ENCODE data around the gene FN3K. TPM values are rescaled to one million over a fixed set of nuclear protein-coding genes. Genes with fewer than 3 reads are reported as not detected.

The FN3K gene
- total and polyA plus RNA-seq, 2 of the 13 experiments (the other 11 are each of a cell fraction or from before 2014, with no cell fraction given), result 3.5 to 12.2 TPM

GRCh38 chr17:82737967-82738877 lies 2.8 kb downstream of the FN3K start (continued):
- TF ChIP-seq SMAD1 (CRISPR knock-in tag; IDR thresholded peaks at IDR 0.05; ENCODE audit: borderline replicate concordance, low read depth) (peak; percentile 96; the same call in 1 of the 2 replicates), ZNF713 (CRISPR knock-in tag; IDR thresholded peaks at IDR 0.05) (peak; percentile 97; the same call in 1 of the 2 replicates), EP300 (IDR thresholded peaks at IDR 0.05; ENCODE audit: low read depth in 2 of 2, low read length in 2 of 2) (peak in 1 of 2 experiments; percentile 81; a peak in 2 of 4 replicates), EP300 (CRISPR knock-in tag; IDR thresholded peaks at IDR 0.05; ENCODE audit: borderline replicate concordance) (peak; percentile 92), DZIP1 (CRISPR knock-in tag; IDR thresholded peaks at IDR 0.05) (peak; percentile 89), ZBTB39 (CRISPR knock-in tag; IDR thresholded peaks at IDR 0.05) (peak; percentile 97), FLYWCH1 (CRISPR knock-in tag; IDR thresholded peaks at IDR 0.05) (peak; percentile 98)
- TF ChIP-seq, protein P1, sequence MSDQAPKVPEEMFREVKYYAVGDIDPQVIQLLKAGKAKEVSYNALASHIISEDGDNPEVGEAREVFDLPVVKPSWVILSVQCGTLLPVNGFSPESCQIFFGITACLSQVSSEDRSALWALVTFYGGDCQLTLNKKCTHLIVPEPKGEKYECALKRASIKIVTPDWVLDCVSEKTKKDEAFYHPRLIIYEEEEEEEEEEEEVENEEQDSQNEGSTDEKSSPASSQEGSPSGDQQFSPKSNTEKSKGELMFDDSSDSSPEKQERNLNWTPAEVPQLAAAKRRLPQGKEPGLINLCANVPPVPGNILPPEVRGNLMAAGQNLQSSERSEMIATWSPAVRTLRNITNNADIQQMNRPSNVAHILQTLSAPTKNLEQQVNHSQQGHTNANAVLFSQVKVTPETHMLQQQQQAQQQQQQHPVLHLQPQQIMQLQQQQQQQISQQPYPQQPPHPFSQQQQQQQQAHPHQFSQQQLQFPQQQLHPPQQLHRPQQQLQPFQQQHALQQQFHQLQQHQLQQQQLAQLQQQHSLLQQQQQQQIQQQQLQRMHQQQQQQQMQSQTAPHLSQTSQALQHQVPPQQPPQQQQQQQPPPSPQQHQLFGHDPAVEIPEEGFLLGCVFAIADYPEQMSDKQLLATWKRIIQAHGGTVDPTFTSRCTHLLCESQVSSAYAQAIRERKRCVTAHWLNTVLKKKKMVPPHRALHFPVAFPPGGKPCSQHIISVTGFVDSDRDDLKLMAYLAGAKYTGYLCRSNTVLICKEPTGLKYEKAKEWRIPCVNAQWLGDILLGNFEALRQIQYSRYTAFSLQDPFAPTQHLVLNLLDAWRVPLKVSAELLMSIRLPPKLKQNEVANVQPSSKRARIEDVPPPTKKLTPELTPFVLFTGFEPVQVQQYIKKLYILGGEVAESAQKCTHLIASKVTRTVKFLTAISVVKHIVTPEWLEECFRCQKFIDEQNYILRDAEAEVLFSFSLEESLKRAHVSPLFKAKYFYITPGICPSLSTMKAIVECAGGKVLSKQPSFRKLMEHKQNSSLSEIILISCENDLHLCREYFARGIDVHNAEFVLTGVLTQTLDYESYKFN (CRISPR knock-in tag; conservative IDR thresholded peaks at IDR 0.05), result peak; percentile 98
- TF ChIP-seq, protein P2, sequence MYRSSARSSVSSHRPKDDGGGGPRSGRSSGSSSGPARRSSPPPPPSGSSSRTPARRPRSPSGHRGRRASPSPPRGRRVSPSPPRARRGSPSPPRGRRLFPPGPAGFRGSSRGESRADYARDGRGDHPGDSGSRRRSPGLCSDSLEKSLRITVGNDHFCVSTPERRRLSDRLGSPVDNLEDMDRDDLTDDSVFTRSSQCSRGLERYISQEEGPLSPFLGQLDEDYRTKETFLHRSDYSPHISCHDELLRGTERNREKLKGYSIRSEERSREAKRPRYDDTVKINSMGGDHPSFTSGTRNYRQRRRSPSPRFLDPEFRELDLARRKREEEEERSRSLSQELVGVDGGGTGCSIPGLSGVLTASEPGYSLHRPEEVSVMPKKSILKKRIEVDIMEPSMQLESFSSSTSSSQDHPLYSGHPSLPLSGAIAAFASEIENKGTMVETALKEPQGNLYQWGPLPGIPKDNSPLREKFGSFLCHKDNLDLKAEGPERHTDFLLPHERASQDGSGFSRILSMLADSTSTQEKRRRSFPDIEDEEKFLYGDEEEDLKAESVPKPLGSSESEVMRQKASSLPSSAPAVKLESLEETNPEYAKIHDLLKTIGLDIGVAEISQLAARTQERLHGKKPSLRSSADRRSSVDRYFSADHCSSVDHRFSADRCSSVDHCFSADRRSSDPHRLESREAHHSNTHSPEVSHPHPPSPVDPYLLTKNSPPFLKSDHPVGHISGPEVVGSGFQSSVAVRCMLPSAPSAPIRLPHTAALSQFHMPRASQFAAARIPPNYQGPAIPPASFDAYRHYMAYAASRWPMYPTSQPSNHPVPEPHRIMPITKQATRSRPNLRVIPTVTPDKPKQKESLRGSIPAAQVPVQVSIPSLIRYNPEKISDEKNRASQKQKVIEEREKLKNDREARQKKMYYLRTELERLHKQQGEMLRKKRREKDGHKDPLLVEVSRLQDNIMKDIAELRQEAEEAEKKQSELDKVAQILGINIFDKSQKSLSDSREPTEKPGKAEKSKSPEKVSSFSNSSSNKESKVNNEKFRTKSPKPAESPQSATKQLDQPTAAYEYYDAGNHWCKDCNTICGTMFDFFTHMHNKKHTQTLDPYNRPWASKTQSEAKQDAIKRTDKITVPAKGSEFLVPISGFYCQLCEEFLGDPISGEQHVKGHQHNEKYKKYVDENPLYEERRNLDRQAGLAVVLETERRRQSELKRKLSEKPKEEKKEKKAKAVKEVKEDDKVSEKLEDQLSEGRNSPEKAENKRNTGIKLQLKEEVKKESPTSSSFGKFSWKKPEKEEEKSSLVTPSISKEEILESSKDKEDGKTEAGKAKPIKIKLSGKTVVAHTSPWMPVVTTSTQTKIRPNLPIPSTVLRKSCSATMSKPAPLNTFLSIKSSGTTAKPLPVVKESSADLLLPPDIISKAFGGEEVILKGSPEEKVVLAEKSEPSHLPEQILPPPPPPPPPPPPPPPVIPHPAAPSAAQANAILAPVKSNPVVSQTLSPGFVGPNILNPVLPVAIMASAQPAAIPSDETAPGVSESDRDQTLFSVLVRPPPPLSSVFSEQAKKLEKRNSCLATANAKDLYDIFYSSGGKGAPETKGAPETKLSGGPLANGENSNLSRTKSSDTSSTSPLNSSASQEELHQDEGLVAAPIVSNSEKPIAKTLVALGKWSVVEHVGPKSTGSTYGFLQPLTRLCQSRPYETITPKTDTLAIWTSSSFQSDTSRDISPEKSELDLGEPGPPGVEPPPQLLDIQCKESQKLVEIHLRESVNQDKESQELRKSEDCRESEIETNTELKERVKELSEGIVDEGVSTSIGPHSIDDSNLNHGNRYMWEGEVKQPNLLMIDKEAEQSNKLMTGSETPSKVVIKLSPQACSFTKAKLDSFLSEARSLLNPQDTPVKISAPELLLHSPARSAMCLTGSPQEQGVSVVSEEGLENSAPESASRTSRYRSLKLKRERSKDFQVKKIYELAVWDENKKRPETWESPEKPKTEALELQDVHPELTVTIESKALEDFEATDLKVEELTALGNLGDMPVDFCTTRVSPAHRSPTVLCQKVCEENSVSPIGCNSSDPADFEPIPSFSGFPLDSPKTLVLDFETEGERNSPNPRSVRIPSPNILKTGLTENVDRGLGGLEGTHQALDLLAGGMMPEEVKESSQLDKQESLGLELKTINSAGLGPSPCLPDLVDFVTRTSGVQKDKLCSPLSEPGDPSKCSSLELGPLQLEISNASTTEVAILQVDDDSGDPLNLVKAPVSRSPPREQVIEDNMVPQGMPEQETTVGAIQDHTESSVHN (CRISPR knock-in tag; IDR thresholded peaks at IDR 0.05), result peak; percentile 100
